T follicular helper cell (primary cell): Measurements from ENCODE around the gene KIAA0319L.
"Not testable (repeated sequence)": the region's sequence is repeated elsewhere in the genome, so short reads cannot be mapped to it uniquely, and the experiment has no call there.

Source experiments
- DNase-seq: peaks from one replicate; pipeline ENCODE4 v3.0.0-alpha.2; 2020; ENCODE audit warnings: low read depth
- total RNA-seq, 2 experiments: gene quantifications; one replicate each; lab custom pipeline; 2026; lab: John Stamatoyannopoulos, UW

Gene KIAA0319L
- 45.9 to 117 reads per million in 2 experiments for total RNA-seq

- DNase-seq = no peak
These were observed at the start of gene KIAA0319L for GRCh38 chr1:35557118-35557610. TSS of gene KIAA0319L (minus strand) at chr1:35557403. CDS start at chr1:35554491, 2,912 bp downstream.

- no peak for DNase-seq
These were observed 48.6 kb upstream of the KIAA0319L start for GRCh38 chr1:35605867-35606182.

GRCh38 chr1:35605071-35605866 lies 48.1 kb upstream of the KIAA0319L start:
- no peak for DNase-seq

- no peak for DNase-seq
These were observed 46.7 kb upstream of the KIAA0319L start for GRCh38 chr1:35603941-35604340.

- DNase-seq = no peak
These were observed 46.3 kb upstream of the KIAA0319L start for GRCh38 chr1:35603468-35603867.

GRCh38 chr1:35600593-35600992 lies 43.4 kb upstream of the KIAA0319L start:
- DNase-seq = no peak

- no peak for DNase-seq
These were observed 42.2 kb upstream of the KIAA0319L start for GRCh38 chr1:35599411-35599810.

- no peak for DNase-seq
These were observed 41.7 kb upstream of the KIAA0319L start for GRCh38 chr1:35598895-35599294.

GRCh38 chr1:35597870-35598269 lies 40.7 kb upstream of the KIAA0319L start:
- DNase-seq = no peak

GRCh38 chr1:35595684-35596083 lies 38.5 kb upstream of the KIAA0319L start:
- no peak for DNase-seq

- no peak for DNase-seq
These were observed 37.0 kb upstream of the KIAA0319L start for GRCh38 chr1:35594005-35594760.

- no peak for DNase-seq
These were observed 36.0 kb upstream of the KIAA0319L start for GRCh38 chr1:35592991-35593769.

GRCh38 chr1:35591211-35591610 lies 34.0 kb upstream of the KIAA0319L start:
- DNase-seq = no peak

- DNase-seq = no peak
These were observed 33.4 kb upstream of the KIAA0319L start for GRCh38 chr1:35590476-35591040.

GRCh38 chr1:35589516-35590427 lies 32.6 kb upstream of the KIAA0319L start:
- DNase-seq = no peak

- DNase-seq = no peak
These were observed 31.2 kb upstream of the KIAA0319L start for GRCh38 chr1:35588197-35588910.

GRCh38 chr1:35587736-35588135 lies 30.5 kb upstream of the KIAA0319L start:
- DNase-seq = no peak

GRCh38 chr1:35586808-35587207 lies 29.6 kb upstream of the KIAA0319L start:
- DNase-seq = no peak

GRCh38 chr1:35585805-35586204 lies 28.6 kb upstream of the KIAA0319L start:
- not testable (repeated sequence) for DNase-seq

- DNase-seq = no peak
These were observed 28.1 kb upstream of the KIAA0319L start for GRCh38 chr1:35585281-35585680.
